Measurements from ENCODE around the gene WASL.

- no peak for TF ChIP-seq GATA2 (IDR thresholded peaks at IDR 0.05; ENCODE audit: low read depth, low read length)
- no peak for TF ChIP-seq GATA3 (IDR thresholded peaks at IDR 0.05; ENCODE audit: low read depth, low read length)
Observed at GRCh38 chr7:123656544-123657303, 92.1 kb downstream of the WASL start.
